Colonic mucosa (tissue), 4 donors: ENCODE measurements around the gene IL17RB. TPM values are rescaled to one million over a fixed set of nuclear protein-coding genes. Genes with fewer than 3 reads are reported as not detected.

ENCODE experiments used
- DNase-seq: peaks from one replicate; pipeline ENCODE4 v3.0.0-alpha.2; 2020
- H3K27ac ChIP-seq: fragments of 200-600 bp; one replicate; pipeline ENCODE4 v1.8.0; 2021
- H3K27me3 ChIP-seq: fragments of 200-600 bp; one replicate; pipeline ENCODE4 v1.8.0; 2021
- H3K36me3 ChIP-seq: fragments of 200-600 bp; one replicate; pipeline ENCODE4 v1.8.0; 2021
- H3K4me1 ChIP-seq: fragments of 200-600 bp; one replicate; pipeline ENCODE4 v1.8.0; 2021; ENCODE audit warnings: mild to moderate bottlenecking
- H3K4me3 ChIP-seq: fragments of 200-600 bp; one replicate; pipeline ENCODE4 v1.8.0; 2021
- H3K9ac ChIP-seq, 2 donors: one replicate each; pipeline ENCODE4 v1.7.0; 2013; ENCODE audit warnings: control low read depth in 2 of 2, low read depth in 2 of 2, low read length in 2 of 2
- H3K9me3 ChIP-seq: fragments of 200-600 bp; one replicate; pipeline ENCODE4 v1.8.0; 2021
- intact Hi-C: fragments of 100-400 bp; cut with DNase I; formaldehyde crosslinking; loops from one replicate; pipeline ENCODE4 v1.14.1; 2022
- total RNA-seq, 2 donors: library from RNA; stranded (reverse); fragmentation: NEBNext Ultra II Directional in 1 of 2; extraction: Animal tissue kit (Norgen Biotek cat#: 25700) in 1 of 2; gene quantifications; one replicate each; pipeline ENCODE4 v1.2.1, GENCODE V29; 2021
- TF ChIP-seq, protein P1 (sequence below): fragments of 200-600 bp; IDR thresholded peaks from one replicate; pipeline ENCODE4 v1.8.0; 2022; ENCODE audit warnings: antibody characterized with exemption, mild to moderate bottlenecking
- donor health status: healthy.
- donor health status: DM: no; HTN: no; CAD: no.
- donor health status: DM: no; HTN: no; CAD: no.

IL17RB gene
- total RNA-seq, 2 donors from 2014 or later = 18.6 to 25.7 TPM

DNA sequence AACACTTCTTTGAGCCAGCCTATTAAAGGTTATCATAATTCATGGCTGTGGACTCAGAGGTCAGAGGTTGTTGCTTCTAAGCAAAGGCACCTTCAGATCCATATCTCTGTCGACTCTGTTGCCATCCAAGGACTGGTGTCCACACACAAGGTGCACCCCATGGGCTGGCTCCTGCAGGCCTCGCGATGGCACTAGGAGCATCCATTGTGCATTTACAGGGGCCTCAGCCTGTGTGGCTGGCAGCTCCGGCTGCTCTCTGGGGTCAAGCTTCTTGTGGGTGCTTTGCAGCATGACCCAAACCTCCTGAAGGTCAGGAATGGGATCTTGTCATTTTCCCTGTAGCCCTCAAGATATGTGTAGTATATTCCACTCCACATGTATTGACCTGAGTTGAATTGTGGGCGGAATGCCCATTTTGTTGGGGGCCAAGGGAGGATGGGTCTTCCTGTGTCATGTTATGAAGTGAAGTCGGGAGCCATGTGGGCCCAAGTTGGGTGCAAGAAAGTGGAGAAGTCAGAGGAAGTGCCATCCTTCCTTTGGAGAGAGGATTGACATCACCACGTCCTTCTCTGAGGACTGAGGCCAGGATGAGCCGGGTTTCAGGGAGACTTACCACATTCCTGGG is 44.0 kb upstream of the IL17RB start:
- intact Hi-C loops = no loop called here
- no peaks in the 10 kb centered on the region for H3K9me3 ChIP-seq
- H3K4me3 ChIP-seq = no peak overlapping the region
- TF ChIP-seq, protein P1, sequence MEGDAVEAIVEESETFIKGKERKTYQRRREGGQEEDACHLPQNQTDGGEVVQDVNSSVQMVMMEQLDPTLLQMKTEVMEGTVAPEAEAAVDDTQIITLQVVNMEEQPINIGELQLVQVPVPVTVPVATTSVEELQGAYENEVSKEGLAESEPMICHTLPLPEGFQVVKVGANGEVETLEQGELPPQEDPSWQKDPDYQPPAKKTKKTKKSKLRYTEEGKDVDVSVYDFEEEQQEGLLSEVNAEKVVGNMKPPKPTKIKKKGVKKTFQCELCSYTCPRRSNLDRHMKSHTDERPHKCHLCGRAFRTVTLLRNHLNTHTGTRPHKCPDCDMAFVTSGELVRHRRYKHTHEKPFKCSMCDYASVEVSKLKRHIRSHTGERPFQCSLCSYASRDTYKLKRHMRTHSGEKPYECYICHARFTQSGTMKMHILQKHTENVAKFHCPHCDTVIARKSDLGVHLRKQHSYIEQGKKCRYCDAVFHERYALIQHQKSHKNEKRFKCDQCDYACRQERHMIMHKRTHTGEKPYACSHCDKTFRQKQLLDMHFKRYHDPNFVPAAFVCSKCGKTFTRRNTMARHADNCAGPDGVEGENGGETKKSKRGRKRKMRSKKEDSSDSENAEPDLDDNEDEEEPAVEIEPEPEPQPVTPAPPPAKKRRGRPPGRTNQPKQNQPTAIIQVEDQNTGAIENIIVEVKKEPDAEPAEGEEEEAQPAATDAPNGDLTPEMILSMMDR = no peak
- no peaks in the 10 kb centered on the region for H3K27me3 ChIP-seq
- H3K36me3 ChIP-seq = no peaks in the 10 kb centered on the region
- no peak for DNase-seq
- no peak overlapping the region for H3K27ac ChIP-seq
- no peak overlapping the region for H3K9ac ChIP-seq
- peaks cover 6% of the 10 kb centered on the region for H3K4me1 ChIP-seq

DNA sequence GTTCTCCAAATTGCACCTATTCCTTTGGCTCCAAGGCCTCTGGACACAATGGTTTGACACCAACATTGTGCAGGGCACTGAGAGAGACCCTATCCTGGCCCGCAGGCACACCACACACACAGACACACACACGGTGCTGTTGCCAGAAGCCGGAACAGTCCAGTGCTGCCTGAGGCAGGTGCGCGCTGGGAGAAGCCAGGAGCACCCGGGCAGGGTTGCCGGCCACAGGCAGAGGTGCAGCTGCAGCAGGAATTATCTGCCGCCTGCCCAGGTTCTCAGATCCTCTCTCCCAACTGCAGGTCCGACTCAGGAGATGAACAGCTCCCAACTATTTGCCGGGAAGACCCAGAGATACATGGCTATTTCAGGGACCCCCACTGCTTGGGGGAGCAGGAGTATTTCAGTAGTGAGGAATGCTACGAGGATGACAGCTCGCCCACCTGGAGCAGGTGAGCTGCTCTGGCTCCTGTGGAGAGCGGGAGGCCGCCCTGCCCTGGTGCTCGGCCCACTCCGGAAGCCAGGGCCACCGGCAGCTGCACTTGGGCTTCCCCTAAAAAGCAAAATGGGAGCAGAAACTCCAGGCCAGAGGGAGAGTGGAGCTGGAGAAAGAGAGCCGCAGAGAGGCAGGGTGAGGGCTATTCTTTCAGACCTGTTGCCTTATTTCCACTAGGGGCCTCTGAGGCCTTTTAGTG is 43.1 kb upstream of the IL17RB start:
- TF ChIP-seq, protein P1 = no peak
- Histone ChIP-seq H3K9ac (no peak overlapping the region), H3K27ac (no peak overlapping the region), H3K4me3 (no peak overlapping the region), H3K9me3 (no peaks in the 10 kb centered on the region), H3K4me1 (peaks cover 7% of the 10 kb centered on the region), H3K27me3 (no peaks in the 10 kb centered on the region), H3K36me3 (no peaks in the 10 kb centered on the region)
- DNase-seq = no peak
- intact Hi-C loops = no loop called here

DNA sequence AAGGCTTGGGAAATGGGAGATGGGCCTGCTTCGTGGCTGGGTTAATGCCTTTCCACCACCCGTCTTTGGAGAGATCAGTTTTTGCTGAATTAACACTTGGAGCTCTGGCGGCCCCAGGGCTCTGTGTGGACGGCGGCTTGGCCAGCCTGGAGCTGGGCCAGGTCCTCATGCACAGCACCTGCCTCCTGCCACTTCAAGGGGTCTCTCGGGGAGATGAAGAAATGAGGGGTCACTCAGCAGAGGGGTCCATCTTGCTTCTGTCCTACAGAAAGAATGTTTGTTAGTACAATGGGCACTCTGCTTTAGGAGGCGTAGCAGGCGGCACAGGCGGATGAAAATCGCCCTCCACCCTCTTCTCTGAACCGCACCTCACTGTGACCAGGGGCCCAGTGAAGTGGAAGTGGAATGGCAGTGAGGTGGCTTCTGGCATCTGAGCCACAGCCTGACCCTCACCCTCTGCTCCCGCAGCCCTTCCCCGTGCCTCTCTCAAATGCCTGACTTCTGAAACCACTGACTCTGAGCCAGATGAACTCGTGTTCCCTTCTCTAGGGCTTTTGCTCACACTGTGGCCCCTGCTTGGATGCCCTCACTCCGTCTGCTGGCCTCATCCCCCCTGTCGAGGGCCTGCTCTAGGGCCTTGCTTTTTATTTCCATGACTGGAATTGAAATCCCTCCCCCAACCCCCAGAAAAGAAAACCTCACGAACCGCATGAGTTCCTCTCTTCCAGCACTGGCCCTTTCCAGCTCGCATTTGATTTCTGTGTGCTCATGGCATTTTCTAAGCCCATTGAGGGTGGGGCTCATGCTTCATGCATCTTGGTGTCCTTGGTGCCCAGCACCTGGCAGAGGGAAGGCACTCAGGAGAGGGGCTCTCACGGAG is 42.3 kb upstream of the IL17RB start:
- intact Hi-C loops = no loop called here
- no peaks in the 10 kb centered on the region for H3K27me3 ChIP-seq
- H3K36me3 ChIP-seq = no peaks in the 10 kb centered on the region
- no peaks in the 10 kb centered on the region for H3K9me3 ChIP-seq
- no peak overlapping the region for H3K9ac ChIP-seq
- DNase-seq = no peak
- H3K4me1 ChIP-seq = peaks cover 7% of the 10 kb centered on the region
- H3K27ac ChIP-seq = no peak overlapping the region
- H3K4me3 ChIP-seq = no peak overlapping the region
- TF ChIP-seq, protein P1 = no peak

DNA sequence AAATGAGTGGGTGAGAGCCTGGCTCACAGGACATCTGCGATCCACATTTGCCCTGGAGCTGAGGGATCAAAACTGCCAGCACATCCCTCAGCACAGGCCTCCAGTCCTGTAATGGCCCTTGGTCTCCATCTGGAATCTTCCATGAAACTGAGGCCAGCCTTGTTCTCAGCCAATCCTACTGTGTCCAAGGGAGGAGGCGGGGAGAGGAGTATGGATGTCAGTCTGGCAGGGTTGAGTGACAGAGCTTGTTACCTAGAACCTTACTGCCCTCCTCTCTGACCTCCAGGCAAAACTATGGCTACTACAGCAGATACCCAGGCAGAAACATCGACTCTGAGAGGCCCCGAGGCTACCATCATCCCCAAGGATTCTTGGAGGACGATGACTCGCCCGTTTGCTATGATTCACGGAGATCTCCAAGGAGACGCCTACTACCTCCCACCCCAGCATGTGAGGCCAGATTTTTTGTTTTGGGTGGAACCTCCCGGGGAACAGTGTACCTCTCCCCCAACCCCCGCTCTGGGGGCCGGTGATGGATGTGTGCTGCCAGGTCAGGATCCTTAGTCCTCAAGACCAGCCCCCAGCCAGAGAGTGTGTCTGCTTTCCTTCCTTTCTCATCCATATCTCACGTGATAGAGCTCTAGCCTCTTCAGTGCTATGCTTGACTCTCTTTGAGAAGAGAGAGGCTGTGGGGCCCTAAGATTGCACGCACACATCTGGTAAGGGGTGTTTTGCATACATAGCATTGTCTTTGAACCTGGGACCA is 41.5 kb upstream of the IL17RB start:
- intact Hi-C loops = no loop called here
- Histone ChIP-seq H3K27me3 (no peaks in the 10 kb centered on the region), H3K4me3 (no peak overlapping the region), H3K27ac (no peak overlapping the region), H3K4me1 (peaks cover 7% of the 10 kb centered on the region), H3K9me3 (no peaks in the 10 kb centered on the region), H3K9ac (no peak overlapping the region), H3K36me3 (no peaks in the 10 kb centered on the region)
- DNase-seq = no peak
- TF ChIP-seq, protein P1 = no peak
